Prostate gland (tissue), 2 donors: Measurements from ENCODE around the gene CDC25A. TPM values are rescaled to one million over a fixed set of nuclear protein-coding genes. Genes with fewer than 3 reads are reported as not detected.
A peak's percentile ranks its signal among the peaks of the same experiment; 100 is the strongest.

Experiments used
- DNase-seq: peaks from one replicate; pipeline ENCODE4 v3.0.0-alpha.2; 2019; ENCODE audit warnings: low spot score
- H3K27ac ChIP-seq, 2 donors: fragments of 200-600 bp; sonication (generic); 2 replicates each; pipeline ENCODE4 v1.5.1; 2017 to 2019
- H3K27me3 ChIP-seq: fragments of 200-600 bp; sonication (generic); replicated peaks from 2 replicates; pipeline ENCODE4 v1.5.1; 2019; ENCODE audit not compliant: insufficient read depth
- H3K36me3 ChIP-seq, 2 donors: fragments of 200-600 bp; sonication (generic); 1 replicate in 1 of 2; 2 replicates in 1 of 2; pipeline versions ENCODE4 v1.5.1 to v1.8.1; 2017 to 2019
- H3K4me1 ChIP-seq: fragments of 200-600 bp; sonication (generic); replicated peaks from 2 replicates; pipeline ENCODE4 v1.5.1; 2019
- H3K4me3 ChIP-seq, 2 donors: fragments of 200-600 bp; sonication (generic); 2 replicates each; pipeline ENCODE4 v1.5.1; 2017 to 2019
- H3K9me3 ChIP-seq: fragments of 200-600 bp; sonication (generic); 2 replicates; pipeline ENCODE4 v1.5.1; 2017
- POLR2A ChIP-seq: fragments of 450-650 bp; IDR thresholded peaks from one replicate; pipeline ENCODE4 v1.6.1; 2016; ENCODE audit warnings: antibody characterized with exemption, mild to moderate bottlenecking
- POLR2AphosphoS5 ChIP-seq: sonication (generic); formaldehyde crosslinking; IDR thresholded peaks from one replicate; pipeline ENCODE4 v1.6.1; 2017; ENCODE audit warnings: antibody characterized with exemption
- WGBS: methylation state at CpG from one replicate; pipeline ENCODE4 v1.1.5; 2018; 5-methylcytosine and 5-hydroxymethylcytosine counted together
- intact Hi-C: fragments of 100-400 bp; cut with DNase I; formaldehyde crosslinking; loops from one replicate; pipeline ENCODE4 v1.14.2; 2022
- total RNA-seq, 2 donors: library from RNA; depleted of rRNA; stranded (reverse); fragments of >200 nt; gene quantifications; one replicate each; pipeline ENCODE4 v1.1.0, GENCODE V29; 2016
- TF ChIP-seq, protein P1 (sequence below), 4 experiments: fragments of 200-600 bp in 2 of 4; fragments of 450-650 bp in 2 of 4; sonication (generic) in 2 of 4; IDR thresholded peaks; 1 replicate in 3 of 4; 2 replicates in 1 of 4; pipeline ENCODE4 v1.5.1; 2016 to 2019; ENCODE audit warnings: antibody characterized with exemption in 4 of 4, mild to moderate bottlenecking in 2 of 4, moderate library complexity in 2 of 4

CDC25A gene
- total RNA-seq, 2 donors from 2014 or later = 9.9 to 32.2 TPM

DNA sequence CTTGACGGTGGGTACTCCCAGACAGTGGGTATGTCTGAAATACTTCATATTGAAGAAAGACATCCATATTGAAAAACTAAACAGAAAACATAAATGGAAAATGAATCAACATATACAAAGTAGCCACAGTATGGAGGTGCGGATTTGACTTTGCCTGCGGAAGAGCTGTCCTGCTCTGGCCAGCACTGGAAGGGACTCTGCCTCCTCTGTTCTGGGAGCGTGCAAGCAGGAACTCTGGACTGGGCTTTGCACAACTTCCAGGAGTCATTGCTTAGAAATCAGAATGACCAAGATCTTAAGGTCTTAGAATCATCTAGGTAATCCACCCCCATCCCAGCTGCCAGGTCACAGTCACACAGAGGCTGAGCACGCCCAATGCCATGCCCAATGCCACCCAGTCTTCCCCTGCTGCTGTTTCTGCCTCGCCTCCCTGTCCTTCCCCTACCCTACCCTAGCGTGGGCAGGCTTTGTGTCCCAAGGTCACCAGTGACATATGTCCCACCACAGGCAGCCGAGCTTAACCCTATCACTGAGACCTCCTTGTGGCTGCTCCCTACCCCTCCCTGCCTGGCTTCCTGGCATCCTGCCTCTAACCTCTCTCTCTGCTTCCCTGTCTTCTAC is 36.3 kb downstream of the CDC25A start:
- no peaks in the 10 kb centered on the region for H3K36me3 ChIP-seq
- no peak overlapping the region for H3K4me3 ChIP-seq
- no peaks in the 10 kb centered on the region for H3K9me3 ChIP-seq
- no peaks in the 10 kb centered on the region for H3K4me1 ChIP-seq
- DNase-seq = no peak
- WGBS = 53% methylated on average over 8 of the region's 8 CpGs
- H3K27ac ChIP-seq = peak overlapping the region in 1 of 2 donors; percentile 15
- H3K27me3 ChIP-seq = no peaks in the 10 kb centered on the region
- TF ChIP-seq POLR2A (no peak), POLR2AphosphoS5 (no peak)
- TF ChIP-seq, protein P1, sequence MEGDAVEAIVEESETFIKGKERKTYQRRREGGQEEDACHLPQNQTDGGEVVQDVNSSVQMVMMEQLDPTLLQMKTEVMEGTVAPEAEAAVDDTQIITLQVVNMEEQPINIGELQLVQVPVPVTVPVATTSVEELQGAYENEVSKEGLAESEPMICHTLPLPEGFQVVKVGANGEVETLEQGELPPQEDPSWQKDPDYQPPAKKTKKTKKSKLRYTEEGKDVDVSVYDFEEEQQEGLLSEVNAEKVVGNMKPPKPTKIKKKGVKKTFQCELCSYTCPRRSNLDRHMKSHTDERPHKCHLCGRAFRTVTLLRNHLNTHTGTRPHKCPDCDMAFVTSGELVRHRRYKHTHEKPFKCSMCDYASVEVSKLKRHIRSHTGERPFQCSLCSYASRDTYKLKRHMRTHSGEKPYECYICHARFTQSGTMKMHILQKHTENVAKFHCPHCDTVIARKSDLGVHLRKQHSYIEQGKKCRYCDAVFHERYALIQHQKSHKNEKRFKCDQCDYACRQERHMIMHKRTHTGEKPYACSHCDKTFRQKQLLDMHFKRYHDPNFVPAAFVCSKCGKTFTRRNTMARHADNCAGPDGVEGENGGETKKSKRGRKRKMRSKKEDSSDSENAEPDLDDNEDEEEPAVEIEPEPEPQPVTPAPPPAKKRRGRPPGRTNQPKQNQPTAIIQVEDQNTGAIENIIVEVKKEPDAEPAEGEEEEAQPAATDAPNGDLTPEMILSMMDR (IDR thresholded peaks at IDR 0.05) = no peak
- intact Hi-C loops = loop anchor here (5.0 kb wide), 1 partner anchor 315 kb away; no protein-coding TSS in a partner anchor

DNA sequence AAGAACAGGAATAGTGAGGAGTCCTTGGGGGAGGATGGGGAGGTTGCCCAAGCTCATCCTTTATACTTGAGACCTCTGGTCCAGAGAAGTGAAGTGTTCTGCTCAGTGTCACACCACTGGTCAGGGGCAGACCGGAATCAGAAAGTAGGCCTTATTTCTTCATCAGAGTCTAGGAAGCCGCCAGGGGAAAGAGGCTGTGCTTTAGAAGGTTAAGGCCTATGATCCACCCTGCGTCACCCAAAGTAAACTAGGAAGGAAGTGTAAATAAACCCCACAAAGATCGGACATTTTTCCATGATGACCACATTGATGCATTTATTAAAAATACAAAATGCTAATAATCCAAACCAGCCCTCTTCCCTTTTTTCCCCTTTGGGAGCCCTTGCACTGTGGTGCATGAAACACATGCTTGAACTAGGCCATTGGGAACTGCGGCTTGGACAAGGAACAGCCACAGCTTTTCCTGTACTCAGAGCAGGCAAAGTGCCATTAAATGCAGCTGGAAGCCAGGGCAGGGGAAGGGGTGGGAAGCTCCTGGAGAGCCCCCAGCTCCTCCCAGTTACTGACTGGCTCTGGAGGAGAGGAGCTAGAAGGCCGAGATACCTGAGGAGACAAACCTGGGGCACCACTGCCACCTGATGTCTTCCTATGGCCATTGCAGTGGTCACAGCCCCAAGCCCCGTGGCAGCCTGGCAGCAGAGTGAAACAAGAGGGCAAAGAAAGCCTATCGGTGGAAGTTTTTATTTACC is 37.0 kb downstream of the CDC25A start:
- WGBS = 30% methylated on average over 8 of the region's 8 CpGs
- Histone ChIP-seq H3K27ac (peak overlapping the region in 1 of 2 donors; percentile 15), H3K9me3 (no peaks in the 10 kb centered on the region), H3K4me1 (no peaks in the 10 kb centered on the region), H3K4me3 (no peak overlapping the region), H3K27me3 (no peaks in the 10 kb centered on the region), H3K36me3 (no peaks in the 10 kb centered on the region)
- peak; percentile 57 for DNase-seq
- TF ChIP-seq, protein P1 (IDR thresholded peaks at IDR 0.05) = peak in 3 of 4 experiments; percentile 43 to 82 (median 81)
- no peak for TF ChIP-seq POLR2AphosphoS5
- TF ChIP-seq POLR2A = no peak
- intact Hi-C loops = loop anchor here (5.0 kb wide), 1 partner anchor 314 kb away; no protein-coding TSS in a partner anchor

DNA sequence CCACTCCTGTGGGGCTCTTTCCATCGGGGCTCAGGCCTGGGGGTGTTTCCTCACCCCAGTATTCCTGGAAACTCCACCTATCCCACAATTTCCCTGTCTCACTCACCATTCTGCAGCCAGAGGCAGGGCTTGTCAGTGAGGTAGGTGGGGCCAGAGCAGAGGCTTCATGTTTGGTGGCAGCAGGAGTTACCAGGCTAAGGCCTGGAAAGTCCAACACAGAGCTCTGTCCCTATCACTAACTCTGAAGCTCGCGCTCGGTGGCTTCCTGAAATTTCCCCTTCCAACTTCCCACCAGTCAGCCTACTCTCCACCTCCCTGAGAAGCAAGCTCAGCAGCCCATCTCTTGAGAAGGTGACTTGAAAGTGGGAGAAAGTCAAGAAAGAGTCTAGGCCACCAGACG is 44.2 kb downstream of the CDC25A start:
- Histone ChIP-seq H3K27ac (no peak overlapping the region), H3K9me3 (no peaks in the 10 kb centered on the region), H3K27me3 (no peaks in the 10 kb centered on the region), H3K4me3 (no peak overlapping the region), H3K4me1 (no peaks in the 10 kb centered on the region), H3K36me3 (no peaks in the 10 kb centered on the region)
- intact Hi-C loops = no loop called here
- DNase-seq = no peak
- 91% methylated on average over 5 of the region's 5 CpGs for WGBS
- TF ChIP-seq POLR2AphosphoS5 (no peak), POLR2A (no peak)
- TF ChIP-seq, protein P1 (IDR thresholded peaks at IDR 0.05) = no peak

DNA sequence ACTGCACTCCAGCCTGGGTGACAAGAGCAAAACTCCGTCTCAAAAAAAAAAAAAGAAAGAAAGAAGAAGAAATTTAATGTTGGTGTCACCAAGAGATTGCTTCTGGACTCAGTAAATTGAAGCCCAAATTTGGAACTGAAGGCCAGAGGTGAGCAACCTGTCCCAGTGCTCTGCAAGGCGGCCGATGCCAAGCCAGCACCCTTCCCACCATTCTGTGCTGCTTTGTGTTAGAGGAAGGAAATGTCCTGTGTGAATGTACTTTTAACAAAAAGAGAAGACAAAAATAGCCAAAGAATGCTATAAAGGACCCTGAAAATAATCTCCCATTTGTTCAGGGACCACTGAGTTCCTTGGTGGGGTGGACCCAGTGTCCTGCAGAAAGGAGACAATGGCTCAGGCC is 44.6 kb downstream of the CDC25A start:
- no peak for TF ChIP-seq POLR2AphosphoS5
- TF ChIP-seq POLR2A = no peak
- TF ChIP-seq, protein P1 (IDR thresholded peaks at IDR 0.05) = no peak
- H3K27me3 ChIP-seq = no peaks in the 10 kb centered on the region
- no peak overlapping the region for H3K4me3 ChIP-seq
- H3K9me3 ChIP-seq = no peaks in the 10 kb centered on the region
- H3K27ac ChIP-seq = no peak overlapping the region
- WGBS = 93% methylated on average over 3 of the region's 3 CpGs
- DNase-seq = no peak
- no peaks in the 10 kb centered on the region for H3K4me1 ChIP-seq
- H3K36me3 ChIP-seq = no peaks in the 10 kb centered on the region
- intact Hi-C loops = no loop called here
